WTC11 (cell line): ENCODE data around the gene KIF26A. TPM values are rescaled to one million over a fixed set of nuclear protein-coding genes. Genes with fewer than 3 reads are reported as not detected.
A peak's percentile ranks its signal among the peaks of the same experiment; 100 is the strongest.

Experiments used
- ATAC-seq: fragments of 200-7000 bp; cut with Tn5 transposase; 2 replicates; pipeline ENCODE4 v1.10.0; 2021; ENCODE audit warnings: mild to moderate bottlenecking, moderate library complexity
- Bru-seq: library from RNA; stranded (reverse); fragments of 400-500 nt; gene quantifications from one replicate; lab custom pipeline; 2021; lab: Mats Ljungman, UMichigan
- CTCF ChIA-PET: fragments of 300-600 bp; sonication (Branson Sonifier 250); formaldehyde crosslinking; loops from one replicate; lab custom pipeline; 2021; ENCODE audit warnings: antibody characterized with exemption; lab: Charles Lee
- POLR2A ChIA-PET: fragments of 350-600 bp; sonication (Branson Sonifier 250); formaldehyde crosslinking; loops from one replicate; lab custom pipeline; 2021; ENCODE audit warnings: antibody characterized with exemption; lab: Charles Lee
- DNase-seq: peaks from one replicate; pipeline ENCODE4 v3.0.0; 2021; ENCODE audit warnings: low spot score
- H3K27ac Mint-ChIP-seq: 2 replicates; pipeline ENCODE4 v1.8.0; 2021; ENCODE audit warnings: mixed read lengths
- H3K27me3 Mint-ChIP-seq: 2 replicates; pipeline ENCODE4 v1.8.0; 2021; ENCODE audit warnings: low read depth, mild to moderate bottlenecking, moderate library complexity, mixed read lengths
- H3K36me3 Mint-ChIP-seq: 2 replicates; pipeline ENCODE4 v1.8.0; 2021; ENCODE audit warnings: mixed read lengths
- H3K4me1 Mint-ChIP-seq: 2 replicates; pipeline ENCODE4 v1.8.0; 2022; ENCODE audit warnings: mixed read lengths
- H3K4me3 Mint-ChIP-seq: 2 replicates; pipeline ENCODE4 v1.8.0; 2021; ENCODE audit warnings: mild to moderate bottlenecking, moderate library complexity, mixed read lengths
- H3K9me3 Mint-ChIP-seq: 2 replicates; pipeline ENCODE4 v1.8.0; 2021; ENCODE audit warnings: mixed read lengths
- ATF1 ChIP-seq: sonication (generic); formaldehyde crosslinking; IDR thresholded peaks from 2 replicates; pipeline ENCODE4 v1.8.1; 2023; ENCODE audit warnings: mild to moderate bottlenecking, moderate library complexity, missing genetic modification reagents
- CBFB ChIP-seq: sonication (generic); formaldehyde crosslinking; IDR thresholded peaks from 2 replicates; pipeline ENCODE4 v1.8.1; 2022; ENCODE audit warnings: mild to moderate bottlenecking, low read depth, missing genetic modification reagents
- GRHL2 ChIP-seq: fragments of 250-450 bp; sonication (Bioruptor Pico); IDR thresholded peaks from 2 replicates; pipeline ENCODE4 v1.8.0; 2022; ENCODE audit warnings: mild to moderate bottlenecking, moderate library complexity; ENCODE audit not compliant: insufficient replicate concordance, severe bottlenecking
- KAT7 ChIP-seq: sonication (generic); formaldehyde crosslinking; IDR thresholded peaks from 2 replicates; pipeline ENCODE4 v1.8.1; 2023; ENCODE audit warnings: missing genetic modification reagents, mild to moderate bottlenecking, borderline replicate concordance
- TEAD4 ChIP-seq: sonication (generic); formaldehyde crosslinking; IDR thresholded peaks from 2 replicates; pipeline ENCODE4 v1.8.0; 2022; ENCODE audit warnings: mild to moderate bottlenecking, missing genetic modification reagents
- long read RNA-seq, 3 experiments: library from RNA in 1 of 3; library from capped mRNA in 1 of 3; library from polyadenylated mRNA in 1 of 3; unstranded in 2 of 3; stranded (forward) in 1 of 3; transcript quantifications; one replicate each; pipeline ENCODE4 v2.0.0, GENCODE V29; 2021
- total RNA-seq: library from RNA; stranded (reverse); gene quantifications from 3 replicates; pipeline ENCODE4 v1.2.3, GENCODE V29; 2021
- TF ChIP-seq, protein P1 (sequence below): sonication (generic); formaldehyde crosslinking; conservative IDR thresholded peaks from 2 replicates; pipeline ENCODE4 v1.8.1; 2023; ENCODE audit warnings: mild to moderate bottlenecking, low read depth, missing genetic modification reagents, moderate library complexity
- TF ChIP-seq, protein P2 (sequence below): sonication (generic); formaldehyde crosslinking; IDR thresholded peaks from 2 replicates; pipeline ENCODE4 v1.8.0; 2022; ENCODE audit warnings: missing genetic modification reagents
- TF ChIP-seq, protein P3 (sequence below): sonication (generic); formaldehyde crosslinking; IDR thresholded peaks from 2 replicates; pipeline ENCODE4 v1.8.0; 2023; ENCODE audit warnings: missing genetic modification reagents, mild to moderate bottlenecking, borderline replicate concordance
- TF ChIP-seq, protein P4 (sequence below): sonication (generic); formaldehyde crosslinking; IDR thresholded peaks from 2 replicates; pipeline ENCODE4 v1.8.1; 2023; ENCODE audit warnings: mild to moderate bottlenecking, moderate library complexity, missing genetic modification reagents
- TF ChIP-seq, protein P5 (sequence below): sonication (generic); formaldehyde crosslinking; IDR thresholded peaks from 2 replicates; pipeline ENCODE4 v1.8.1; 2022; ENCODE audit warnings: low read depth, missing genetic modification reagents, borderline replicate concordance
- TF ChIP-seq, protein P6 (sequence below): sonication (generic); formaldehyde crosslinking; IDR thresholded peaks from 2 replicates; pipeline ENCODE4 v1.8.0; 2023; ENCODE audit warnings: mild to moderate bottlenecking, missing genetic modification reagents
- TF ChIP-seq, protein P7 (sequence below): sonication (generic); formaldehyde crosslinking; IDR thresholded peaks from 2 replicates; pipeline ENCODE4 v1.8.0; 2023; ENCODE audit warnings: missing genetic modification reagents
- TF ChIP-seq, protein P8 (sequence below): sonication (generic); formaldehyde crosslinking; IDR thresholded peaks from 2 replicates; pipeline ENCODE4 v1.8.1; 2023; ENCODE audit warnings: mild to moderate bottlenecking, missing genetic modification reagents

The KIF26A gene
- total RNA-seq (36.4 to 53.4 TPM (median 39.5 TPM) in 3 replicates), Bru-seq, nascent RNA (percentile 45 among the genes with signal in this experiment)
- long read RNA-seq, experiment 1, full-length matches to known transcripts, result 37 of 130 reads
- long read RNA-seq, experiment 1, partial matches to known transcripts, result 68 of 130 reads
- long read RNA-seq, experiment 1, other reads (novel, unspliced or antisense), result 25 of 130 reads
- long read RNA-seq, experiment 2, full-length matches to known transcripts, result 1 of 67 reads
- long read RNA-seq, experiment 2, partial matches to known transcripts, result 23 of 67 reads
- long read RNA-seq, experiment 2, other reads (novel, unspliced or antisense), result 43 of 67 reads
- long read RNA-seq, experiment 3, result 0 reads

DNA sequence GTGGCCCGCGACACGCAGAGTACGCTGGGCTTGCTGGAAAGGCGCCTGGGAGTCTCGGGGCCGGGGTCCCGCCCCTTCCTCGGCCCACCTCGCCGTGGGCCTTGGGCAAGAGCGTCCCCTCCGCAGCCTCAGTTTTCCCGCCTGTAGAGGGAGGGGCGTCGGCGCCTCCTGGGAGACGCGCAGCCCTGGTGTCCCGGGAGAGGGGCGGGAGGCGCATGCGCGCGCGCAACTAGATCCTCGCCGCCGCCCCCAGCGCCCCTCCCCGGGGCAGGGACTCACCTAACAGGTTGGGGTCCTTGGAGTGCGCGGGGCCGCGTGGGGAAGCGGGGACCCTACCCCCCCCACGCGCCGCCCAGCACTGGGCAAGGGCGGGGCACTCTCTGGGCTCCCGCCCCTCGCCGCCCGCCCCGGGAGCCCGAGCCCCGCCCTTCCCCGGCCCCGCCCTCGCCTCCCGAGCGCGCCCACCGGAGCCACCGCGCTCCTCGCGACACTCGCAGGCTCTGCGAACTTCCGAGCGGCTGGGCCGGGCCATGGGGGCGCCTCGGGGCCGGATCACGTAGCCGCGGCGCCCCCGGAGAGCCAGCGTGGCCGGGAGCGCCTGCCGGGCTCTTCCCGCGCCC, at the start of gene KIF26A:
Gene KIF26A (plus strand): TSS at position 490 of the 620 bp plus-strand sequence. CDS start 136 bp downstream, outside the sequence.
- H3K4me3 Mint-ChIP-seq, result peak within 1 kb of the TSS; percentile 71
- H3K9me3 Mint-ChIP-seq, result no peaks in the 10 kb centered on the region
- peaks cover 25% of the 10 kb centered on the region for H3K27me3 Mint-ChIP-seq
- ChIA-PET CTCF (interaction anchor here (0.6 to 1.9 kb wide), 32 partner anchors 9 to 502 kb away, joined by 3 to 21 read pairs (median 5); partner anchors contain the start of gene ASPG), POLR2A (no interaction called here)
- DNase-seq (peak; percentile 67), ATAC-seq (peak; percentile 45)
- H3K36me3 Mint-ChIP-seq, result no peaks in the 10 kb centered on the region
- peaks cover 26% of the 10 kb centered on the region for H3K4me1 Mint-ChIP-seq
- no peak within 1 kb of the TSS for H3K27ac Mint-ChIP-seq
- TF ChIP-seq, protein P1, sequence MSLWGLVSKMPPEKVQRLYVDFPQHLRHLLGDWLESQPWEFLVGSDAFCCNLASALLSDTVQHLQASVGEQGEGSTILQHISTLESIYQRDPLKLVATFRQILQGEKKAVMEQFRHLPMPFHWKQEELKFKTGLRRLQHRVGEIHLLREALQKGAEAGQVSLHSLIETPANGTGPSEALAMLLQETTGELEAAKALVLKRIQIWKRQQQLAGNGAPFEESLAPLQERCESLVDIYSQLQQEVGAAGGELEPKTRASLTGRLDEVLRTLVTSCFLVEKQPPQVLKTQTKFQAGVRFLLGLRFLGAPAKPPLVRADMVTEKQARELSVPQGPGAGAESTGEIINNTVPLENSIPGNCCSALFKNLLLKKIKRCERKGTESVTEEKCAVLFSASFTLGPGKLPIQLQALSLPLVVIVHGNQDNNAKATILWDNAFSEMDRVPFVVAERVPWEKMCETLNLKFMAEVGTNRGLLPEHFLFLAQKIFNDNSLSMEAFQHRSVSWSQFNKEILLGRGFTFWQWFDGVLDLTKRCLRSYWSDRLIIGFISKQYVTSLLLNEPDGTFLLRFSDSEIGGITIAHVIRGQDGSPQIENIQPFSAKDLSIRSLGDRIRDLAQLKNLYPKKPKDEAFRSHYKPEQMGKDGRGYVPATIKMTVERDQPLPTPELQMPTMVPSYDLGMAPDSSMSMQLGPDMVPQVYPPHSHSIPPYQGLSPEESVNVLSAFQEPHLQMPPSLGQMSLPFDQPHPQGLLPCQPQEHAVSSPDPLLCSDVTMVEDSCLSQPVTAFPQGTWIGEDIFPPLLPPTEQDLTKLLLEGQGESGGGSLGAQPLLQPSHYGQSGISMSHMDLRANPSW (CRISPR knock-in tag), result no peak
- TF ChIP-seq CBFB, result no peak
- no peak for TF ChIP-seq ATF1 (CRISPR knock-in tag)
- TF ChIP-seq, protein P2, sequence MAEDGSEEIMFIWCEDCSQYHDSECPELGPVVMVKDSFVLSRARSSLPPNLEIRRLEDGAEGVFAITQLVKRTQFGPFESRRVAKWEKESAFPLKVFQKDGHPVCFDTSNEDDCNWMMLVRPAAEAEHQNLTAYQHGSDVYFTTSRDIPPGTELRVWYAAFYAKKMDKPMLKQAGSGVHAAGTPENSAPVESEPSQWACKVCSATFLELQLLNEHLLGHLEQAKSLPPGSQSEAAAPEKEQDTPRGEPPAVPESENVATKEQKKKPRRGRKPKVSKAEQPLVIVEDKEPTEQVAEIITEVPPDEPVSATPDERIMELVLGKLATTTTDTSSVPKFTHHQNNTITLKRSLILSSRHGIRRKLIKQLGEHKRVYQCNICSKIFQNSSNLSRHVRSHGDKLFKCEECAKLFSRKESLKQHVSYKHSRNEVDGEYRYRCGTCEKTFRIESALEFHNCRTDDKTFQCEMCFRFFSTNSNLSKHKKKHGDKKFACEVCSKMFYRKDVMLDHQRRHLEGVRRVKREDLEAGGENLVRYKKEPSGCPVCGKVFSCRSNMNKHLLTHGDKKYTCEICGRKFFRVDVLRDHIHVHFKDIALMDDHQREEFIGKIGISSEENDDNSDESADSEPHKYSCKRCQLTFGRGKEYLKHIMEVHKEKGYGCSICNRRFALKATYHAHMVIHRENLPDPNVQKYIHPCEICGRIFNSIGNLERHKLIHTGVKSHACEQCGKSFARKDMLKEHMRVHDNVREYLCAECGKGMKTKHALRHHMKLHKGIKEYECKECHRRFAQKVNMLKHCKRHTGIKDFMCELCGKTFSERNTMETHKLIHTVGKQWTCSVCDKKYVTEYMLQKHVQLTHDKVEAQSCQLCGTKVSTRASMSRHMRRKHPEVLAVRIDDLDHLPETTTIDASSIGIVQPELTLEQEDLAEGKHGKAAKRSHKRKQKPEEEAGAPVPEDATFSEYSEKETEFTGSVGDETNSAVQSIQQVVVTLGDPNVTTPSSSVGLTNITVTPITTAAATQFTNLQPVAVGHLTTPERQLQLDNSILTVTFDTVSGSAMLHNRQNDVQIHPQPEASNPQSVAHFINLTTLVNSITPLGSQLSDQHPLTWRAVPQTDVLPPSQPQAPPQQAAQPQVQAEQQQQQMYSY, result no peak
- TF ChIP-seq TEAD4 (CRISPR knock-in tag), result no peak
- TF ChIP-seq, protein P3, sequence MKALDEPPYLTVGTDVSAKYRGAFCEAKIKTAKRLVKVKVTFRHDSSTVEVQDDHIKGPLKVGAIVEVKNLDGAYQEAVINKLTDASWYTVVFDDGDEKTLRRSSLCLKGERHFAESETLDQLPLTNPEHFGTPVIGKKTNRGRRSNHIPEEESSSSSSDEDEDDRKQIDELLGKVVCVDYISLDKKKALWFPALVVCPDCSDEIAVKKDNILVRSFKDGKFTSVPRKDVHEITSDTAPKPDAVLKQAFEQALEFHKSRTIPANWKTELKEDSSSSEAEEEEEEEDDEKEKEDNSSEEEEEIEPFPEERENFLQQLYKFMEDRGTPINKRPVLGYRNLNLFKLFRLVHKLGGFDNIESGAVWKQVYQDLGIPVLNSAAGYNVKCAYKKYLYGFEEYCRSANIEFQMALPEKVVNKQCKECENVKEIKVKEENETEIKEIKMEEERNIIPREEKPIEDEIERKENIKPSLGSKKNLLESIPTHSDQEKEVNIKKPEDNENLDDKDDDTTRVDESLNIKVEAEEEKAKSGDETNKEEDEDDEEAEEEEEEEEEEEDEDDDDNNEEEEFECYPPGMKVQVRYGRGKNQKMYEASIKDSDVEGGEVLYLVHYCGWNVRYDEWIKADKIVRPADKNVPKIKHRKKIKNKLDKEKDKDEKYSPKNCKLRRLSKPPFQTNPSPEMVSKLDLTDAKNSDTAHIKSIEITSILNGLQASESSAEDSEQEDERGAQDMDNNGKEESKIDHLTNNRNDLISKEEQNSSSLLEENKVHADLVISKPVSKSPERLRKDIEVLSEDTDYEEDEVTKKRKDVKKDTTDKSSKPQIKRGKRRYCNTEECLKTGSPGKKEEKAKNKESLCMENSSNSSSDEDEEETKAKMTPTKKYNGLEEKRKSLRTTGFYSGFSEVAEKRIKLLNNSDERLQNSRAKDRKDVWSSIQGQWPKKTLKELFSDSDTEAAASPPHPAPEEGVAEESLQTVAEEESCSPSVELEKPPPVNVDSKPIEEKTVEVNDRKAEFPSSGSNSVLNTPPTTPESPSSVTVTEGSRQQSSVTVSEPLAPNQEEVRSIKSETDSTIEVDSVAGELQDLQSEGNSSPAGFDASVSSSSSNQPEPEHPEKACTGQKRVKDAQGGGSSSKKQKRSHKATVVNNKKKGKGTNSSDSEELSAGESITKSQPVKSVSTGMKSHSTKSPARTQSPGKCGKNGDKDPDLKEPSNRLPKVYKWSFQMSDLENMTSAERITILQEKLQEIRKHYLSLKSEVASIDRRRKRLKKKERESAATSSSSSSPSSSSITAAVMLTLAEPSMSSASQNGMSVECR (CRISPR knock-in tag), result no peak
- TF ChIP-seq GRHL2 (CRISPR knock-in tag), result no peak
- TF ChIP-seq, protein P4, sequence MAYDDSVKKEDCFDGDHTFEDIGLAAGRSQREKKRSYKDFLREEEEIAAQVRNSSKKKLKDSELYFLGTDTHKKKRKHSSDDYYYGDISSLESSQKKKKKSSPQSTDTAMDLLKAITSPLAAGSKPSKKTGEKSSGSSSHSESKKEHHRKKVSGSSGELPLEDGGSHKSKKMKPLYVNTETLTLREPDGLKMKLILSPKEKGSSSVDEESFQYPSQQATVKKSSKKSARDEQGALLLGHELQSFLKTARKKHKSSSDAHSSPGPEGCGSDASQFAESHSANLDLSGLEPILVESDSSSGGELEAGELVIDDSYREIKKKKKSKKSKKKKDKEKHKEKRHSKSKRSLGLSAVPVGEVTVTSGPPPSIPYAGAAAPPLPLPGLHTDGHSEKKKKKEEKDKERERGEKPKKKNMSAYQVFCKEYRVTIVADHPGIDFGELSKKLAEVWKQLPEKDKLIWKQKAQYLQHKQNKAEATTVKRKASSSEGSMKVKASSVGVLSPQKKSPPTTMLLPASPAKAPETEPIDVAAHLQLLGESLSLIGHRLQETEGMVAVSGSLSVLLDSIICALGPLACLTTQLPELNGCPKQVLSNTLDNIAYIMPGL (CRISPR knock-in tag), result 0 out of 2 replicates have a peak, but pooled peaks have one; percentile 8
- TF ChIP-seq, protein P5, sequence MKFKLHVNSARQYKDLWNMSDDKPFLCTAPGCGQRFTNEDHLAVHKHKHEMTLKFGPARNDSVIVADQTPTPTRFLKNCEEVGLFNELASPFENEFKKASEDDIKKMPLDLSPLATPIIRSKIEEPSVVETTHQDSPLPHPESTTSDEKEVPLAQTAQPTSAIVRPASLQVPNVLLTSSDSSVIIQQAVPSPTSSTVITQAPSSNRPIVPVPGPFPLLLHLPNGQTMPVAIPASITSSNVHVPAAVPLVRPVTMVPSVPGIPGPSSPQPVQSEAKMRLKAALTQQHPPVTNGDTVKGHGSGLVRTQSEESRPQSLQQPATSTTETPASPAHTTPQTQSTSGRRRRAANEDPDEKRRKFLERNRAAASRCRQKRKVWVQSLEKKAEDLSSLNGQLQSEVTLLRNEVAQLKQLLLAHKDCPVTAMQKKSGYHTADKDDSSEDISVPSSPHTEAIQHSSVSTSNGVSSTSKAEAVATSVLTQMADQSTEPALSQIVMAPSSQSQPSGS (CRISPR knock-in tag), result no peak
- no peak for TF ChIP-seq KAT7 (CRISPR knock-in tag)
- TF ChIP-seq, protein P6, sequence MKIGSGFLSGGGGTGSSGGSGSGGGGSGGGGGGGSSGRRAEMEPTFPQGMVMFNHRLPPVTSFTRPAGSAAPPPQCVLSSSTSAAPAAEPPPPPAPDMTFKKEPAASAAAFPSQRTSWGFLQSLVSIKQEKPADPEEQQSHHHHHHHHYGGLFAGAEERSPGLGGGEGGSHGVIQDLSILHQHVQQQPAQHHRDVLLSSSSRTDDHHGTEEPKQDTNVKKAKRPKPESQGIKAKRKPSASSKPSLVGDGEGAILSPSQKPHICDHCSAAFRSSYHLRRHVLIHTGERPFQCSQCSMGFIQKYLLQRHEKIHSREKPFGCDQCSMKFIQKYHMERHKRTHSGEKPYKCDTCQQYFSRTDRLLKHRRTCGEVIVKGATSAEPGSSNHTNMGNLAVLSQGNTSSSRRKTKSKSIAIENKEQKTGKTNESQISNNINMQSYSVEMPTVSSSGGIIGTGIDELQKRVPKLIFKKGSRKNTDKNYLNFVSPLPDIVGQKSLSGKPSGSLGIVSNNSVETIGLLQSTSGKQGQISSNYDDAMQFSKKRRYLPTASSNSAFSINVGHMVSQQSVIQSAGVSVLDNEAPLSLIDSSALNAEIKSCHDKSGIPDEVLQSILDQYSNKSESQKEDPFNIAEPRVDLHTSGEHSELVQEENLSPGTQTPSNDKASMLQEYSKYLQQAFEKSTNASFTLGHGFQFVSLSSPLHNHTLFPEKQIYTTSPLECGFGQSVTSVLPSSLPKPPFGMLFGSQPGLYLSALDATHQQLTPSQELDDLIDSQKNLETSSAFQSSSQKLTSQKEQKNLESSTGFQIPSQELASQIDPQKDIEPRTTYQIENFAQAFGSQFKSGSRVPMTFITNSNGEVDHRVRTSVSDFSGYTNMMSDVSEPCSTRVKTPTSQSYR (CRISPR knock-in tag), result 0 out of 2 replicates have a peak, but pooled peaks have one; percentile 84
- TF ChIP-seq, protein P7, sequence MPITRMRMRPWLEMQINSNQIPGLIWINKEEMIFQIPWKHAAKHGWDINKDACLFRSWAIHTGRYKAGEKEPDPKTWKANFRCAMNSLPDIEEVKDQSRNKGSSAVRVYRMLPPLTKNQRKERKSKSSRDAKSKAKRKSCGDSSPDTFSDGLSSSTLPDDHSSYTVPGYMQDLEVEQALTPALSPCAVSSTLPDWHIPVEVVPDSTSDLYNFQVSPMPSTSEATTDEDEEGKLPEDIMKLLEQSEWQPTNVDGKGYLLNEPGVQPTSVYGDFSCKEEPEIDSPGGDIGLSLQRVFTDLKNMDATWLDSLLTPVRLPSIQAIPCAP (CRISPR knock-in tag), result no peak
- TF ChIP-seq, protein P8, sequence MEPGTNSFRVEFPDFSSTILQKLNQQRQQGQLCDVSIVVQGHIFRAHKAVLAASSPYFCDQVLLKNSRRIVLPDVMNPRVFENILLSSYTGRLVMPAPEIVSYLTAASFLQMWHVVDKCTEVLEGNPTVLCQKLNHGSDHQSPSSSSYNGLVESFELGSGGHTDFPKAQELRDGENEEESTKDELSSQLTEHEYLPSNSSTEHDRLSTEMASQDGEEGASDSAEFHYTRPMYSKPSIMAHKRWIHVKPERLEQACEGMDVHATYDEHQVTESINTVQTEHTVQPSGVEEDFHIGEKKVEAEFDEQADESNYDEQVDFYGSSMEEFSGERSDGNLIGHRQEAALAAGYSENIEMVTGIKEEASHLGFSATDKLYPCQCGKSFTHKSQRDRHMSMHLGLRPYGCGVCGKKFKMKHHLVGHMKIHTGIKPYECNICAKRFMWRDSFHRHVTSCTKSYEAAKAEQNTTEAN (CRISPR knock-in tag), result no peak
